GM12878 (cell line): Measurements from ENCODE around the gene CXCL8. TPM values are rescaled to one million over a fixed set of nuclear protein-coding genes. Genes with fewer than 3 reads are reported as not detected.

ENCODE experiments used
- ATAC-seq: fragments of 200-7000 bp; cut with Tn5 transposase; 3 replicates; pipeline ENCODE4 v1.9.1; 2020; ENCODE audit warnings: mild to moderate bottlenecking, moderate library complexity
- BruUV-seq: library from RNA; stranded (reverse); fragments of 400-500 nt; replicated peaks from 2 replicates; lab custom pipeline; 2021; lab: Mats Ljungman, UMichigan
- CTCF ChIA-PET: fragments of 300-600 bp; sonication (Branson Sonifier 250); formaldehyde crosslinking; extraction: SDS; loops from one replicate; lab custom pipeline; 2021; ENCODE audit warnings: inconsistent platforms; lab: Yijun Ruan, JAX
- POLR2A ChIA-PET: fragments of 350-600 bp; formaldehyde crosslinking; extraction: SDS; loops from one replicate; lab custom pipeline; 2021; ENCODE audit warnings: inconsistent platforms; lab: Charles Lee
- RAD21 ChIA-PET: fragments of 300-600 bp; sonication (Branson Sonifier 250); formaldehyde crosslinking; loops from one replicate; lab custom pipeline; 2023; ENCODE audit warnings: antibody characterized with exemption; ENCODE audit not compliant: unreplicated experiment; lab: Charles Lee
- SMC1A ChIA-PET: fragments of 300-600 bp; sonication (Branson Sonifier 250); formaldehyde crosslinking; loops from one replicate; lab custom pipeline; 2023; ENCODE audit not compliant: unreplicated experiment, uncharacterized antibody; lab: Charles Lee
- DNase-seq: peaks from one replicate; pipeline ENCODE4 v3.0.0-alpha.2; 2011; ENCODE audit warnings: low read depth, low spot score
- FAIRE-seq: peaks from 3 replicates; lab custom pipeline; 2011; peaks lifted over from hg19 to GRCh38; lab: Jason Lieb, UNC
- H2AFZ ChIP-seq: 2 replicates; pipeline ENCODE4 v1.6.0; 2011; ENCODE audit warnings: low read depth, low read length, control low read depth; ENCODE audit not compliant: control insufficient read depth
- H3K27ac ChIP-seq: 2 replicates; pipeline ENCODE4 v1.5.1; 2011; ENCODE audit warnings: control low read depth; ENCODE audit not compliant: control insufficient read depth, insufficient read depth
- H3K27me3 ChIP-seq, 2 experiments: replicated peaks in 1 of 2; 2 replicates each; pipeline versions ENCODE4 v1.6.0 to v1.6.1; 2011; ENCODE audit warnings: low read length in 1 of 2; ENCODE audit not compliant: control insufficient read depth in 2 of 2, insufficient read depth in 2 of 2
- H3K36me3 ChIP-seq, 2 experiments: 2 replicates each; pipeline ENCODE4 v1.5.1; 2011; ENCODE audit warnings: low read length in 1 of 2; ENCODE audit not compliant: control insufficient read depth in 2 of 2, insufficient read depth in 2 of 2
- H3K4me1 ChIP-seq: 2 replicates; pipeline ENCODE4 v1.6.1; 2011; ENCODE audit warnings: mild to moderate bottlenecking, low read length, moderate library complexity, mixed read lengths; ENCODE audit not compliant: control insufficient read depth, insufficient read depth
- H3K4me2 ChIP-seq: 2 replicates; pipeline ENCODE4 v1.6.0; 2011; ENCODE audit warnings: control low read depth; ENCODE audit not compliant: control insufficient read depth, insufficient read depth
- H3K4me3 ChIP-seq: fragments of 200-600 bp; sonication (generic); 2 replicates; pipeline ENCODE4 v1.5.1; 2016
- H3K79me2 ChIP-seq: 2 replicates; pipeline ENCODE4 v1.6.0; 2011; ENCODE audit warnings: low read length; ENCODE audit not compliant: control insufficient read depth, insufficient read depth
- H3K9ac ChIP-seq: 2 replicates; pipeline ENCODE4 v1.8.0; 2011; ENCODE audit warnings: low read length, control low read depth, mixed read lengths; ENCODE audit not compliant: control insufficient read depth, insufficient read depth
- H3K9me3 ChIP-seq: replicated peaks from 3 replicates; pipeline ENCODE4 v1.5.1; 2011; ENCODE audit warnings: mild to moderate bottlenecking, low read length; ENCODE audit not compliant: control insufficient read depth, insufficient read depth
- H4K20me1 ChIP-seq: 2 replicates; pipeline ENCODE4 v1.6.0; 2011; ENCODE audit not compliant: control insufficient read depth, insufficient read depth
- FOXM1 ChIP-seq: IDR thresholded peaks from 2 replicates; pipeline ENCODE4 v1.6.1; 2012; ENCODE audit warnings: low read depth, mild to moderate bottlenecking, inconsistent platforms, low read length, moderate library complexity
- NR2F1 ChIP-seq: fragments of 450-650 bp; conservative IDR thresholded peaks from 2 replicates; pipeline ENCODE4 v1.6.1; 2017; ENCODE audit warnings: mild to moderate bottlenecking
- SPI1 ChIP-seq: IDR thresholded peaks from 2 replicates; pipeline ENCODE4 v1.6.1; 2011; ENCODE audit warnings: low read depth, mild to moderate bottlenecking, low read length, moderate library complexity, borderline replicate concordance; ENCODE audit not compliant: insufficient read depth
- WGBS: methylation state at CpG from one replicate; pipeline ENCODE4 v1.1.6; 2016; ENCODE audit warnings: low lambda C conversion rate; ENCODE audit not compliant: insufficient replicate concordance, insufficient coverage; ENCODE audit errors: missing lambda C conversion rate; 5-methylcytosine and 5-hydroxymethylcytosine counted together
- in situ Hi-C: fragments of 300-500 bp; cut with MboI; formaldehyde crosslinking; loops from 9 replicates; pipeline ENCODE4 v1.14.3; 2018; ENCODE audit warnings: mixed read lengths
- intact Hi-C: fragments of 100-400 bp; cut with micrococcal nuclease; formaldehyde crosslinking; loops from one replicate; pipeline ENCODE4 v1.14.2; 2022; ENCODE audit not compliant: unreplicated experiment
- polyA plus RNA-seq, 11 experiments: library from polyadenylated mRNA; depleted of rRNA in 4 of 11; unstranded in 6 of 11; stranded (reverse) in 5 of 11; fragments of >200 nt; fragmentation: Nextera tagmentation in 4 of 11; fragmentation: Illumina TruSeq in 1 of 11; extraction: Ambion mirVana in 4 of 11; extraction: Trizol in 1 of 11; gene quantifications; 1 replicate in 1 of 11; 2 replicates in 10 of 11; pipeline versions ENCODE4 v1.2.1 to v1.2.3, GENCODE V29; 2011 to 2016; ENCODE audit warnings: inconsistent platforms in 2 of 11, missing spikeins in 2 of 11, low read depth in 1 of 11
- total RNA-seq, 4 experiments: library from RNA; depleted of rRNA in 3 of 4; stranded (reverse); fragments of >200 nt in 3 of 4; fragmentation: Illumina TruSeq in 1 of 4; extraction: Trizol in 1 of 4; gene quantifications; 2 replicates each; pipeline versions ENCODE4 v1.2.1 to v1.2.3, GENCODE V29; 2013 to 2021
- TF ChIP-seq, protein P1 (sequence below): fragments of 150-350 bp; IDR thresholded peaks from 2 replicates; pipeline ENCODE4 v1.6.1; 2014; ENCODE audit warnings: mild to moderate bottlenecking, low read depth, low read length
- TF ChIP-seq, protein P2 (sequence below): fragments of 450-650 bp; IDR thresholded peaks from 2 replicates; pipeline ENCODE4 v1.6.1; 2016; ENCODE audit warnings: mild to moderate bottlenecking

Gene CXCL8
- total and polyA plus RNA-seq, 10 of the 15 experiments (the other 5 are each of a cell fraction or from before 2014, with no cell fraction given) = 0.09 to 0.36 (median 0.19) TPM; not detected in 1

DNA sequence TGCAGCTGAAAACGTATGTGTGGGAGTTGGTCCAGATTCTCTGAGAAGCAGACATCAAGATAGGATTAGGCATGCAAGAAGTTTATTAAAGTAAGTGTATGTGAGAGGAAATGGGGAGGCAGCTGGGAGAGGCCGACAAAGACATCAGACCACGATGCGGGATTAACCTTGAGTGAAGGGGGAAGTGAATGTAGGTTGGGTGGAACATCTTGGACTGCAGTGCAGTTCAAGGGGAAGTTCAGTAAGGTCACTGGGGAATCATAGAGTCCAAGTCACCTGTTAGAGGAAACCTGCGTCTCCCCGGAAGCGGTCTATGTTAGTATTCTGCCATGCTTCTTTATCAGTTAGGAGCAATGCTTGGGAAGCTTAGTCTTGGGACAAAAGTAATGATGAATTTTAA is 22.0 kb downstream of the CXCL8 start:
- CTCF ChIA-PET = interaction anchor here (0.9 to 1.5 kb wide), 4 partner anchors 32 to 128 kb away, joined by 3 read pairs; no protein-coding TSS in a partner anchor
- ATAC-seq (no peak; the same call in 2 of the 3 replicates), DNase-seq (peak; percentile 11), FAIRE-seq (no peak)
- Histone ChIP-seq H2AFZ (no peak overlapping the region), H3K27ac (no peak overlapping the region), H3K9me3 (no peaks in the 10 kb centered on the region; the same call in 2 of the 3 replicates), H3K27me3 (no peaks in the 10 kb centered on the region), H4K20me1 (no peaks in the 10 kb centered on the region), H3K9ac (no peak overlapping the region), H3K4me3 (no peak overlapping the region), H3K36me3 (no peaks in the 10 kb centered on the region), H3K4me1 (no peaks in the 10 kb centered on the region), H3K79me2 (no peaks in the 10 kb centered on the region), H3K4me2 (no peak overlapping the region)
- SMC1A ChIA-PET = interaction anchor here (1.3 to 1.5 kb wide), 2 partner anchors 11 to 33 kb away, joined by 3 to 4 read pairs; no protein-coding TSS in a partner anchor
- in situ Hi-C loops (no loop called here), intact Hi-C loops (no loop called here)
- 28% methylated on average over 7 of the region's 7 CpGs for WGBS
- TF ChIP-seq, protein P1, sequence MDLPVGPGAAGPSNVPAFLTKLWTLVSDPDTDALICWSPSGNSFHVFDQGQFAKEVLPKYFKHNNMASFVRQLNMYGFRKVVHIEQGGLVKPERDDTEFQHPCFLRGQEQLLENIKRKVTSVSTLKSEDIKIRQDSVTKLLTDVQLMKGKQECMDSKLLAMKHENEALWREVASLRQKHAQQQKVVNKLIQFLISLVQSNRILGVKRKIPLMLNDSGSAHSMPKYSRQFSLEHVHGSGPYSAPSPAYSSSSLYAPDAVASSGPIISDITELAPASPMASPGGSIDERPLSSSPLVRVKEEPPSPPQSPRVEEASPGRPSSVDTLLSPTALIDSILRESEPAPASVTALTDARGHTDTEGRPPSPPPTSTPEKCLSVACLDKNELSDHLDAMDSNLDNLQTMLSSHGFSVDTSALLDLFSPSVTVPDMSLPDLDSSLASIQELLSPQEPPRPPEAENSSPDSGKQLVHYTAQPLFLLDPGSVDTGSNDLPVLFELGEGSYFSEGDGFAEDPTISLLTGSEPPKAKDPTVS = no peak
- TF ChIP-seq FOXM1 = no peak
- TF ChIP-seq SPI1 = peak; percentile 50; the same call in 1 of the 2 replicates
- no peak for TF ChIP-seq NR2F1
- TF ChIP-seq, protein P2, sequence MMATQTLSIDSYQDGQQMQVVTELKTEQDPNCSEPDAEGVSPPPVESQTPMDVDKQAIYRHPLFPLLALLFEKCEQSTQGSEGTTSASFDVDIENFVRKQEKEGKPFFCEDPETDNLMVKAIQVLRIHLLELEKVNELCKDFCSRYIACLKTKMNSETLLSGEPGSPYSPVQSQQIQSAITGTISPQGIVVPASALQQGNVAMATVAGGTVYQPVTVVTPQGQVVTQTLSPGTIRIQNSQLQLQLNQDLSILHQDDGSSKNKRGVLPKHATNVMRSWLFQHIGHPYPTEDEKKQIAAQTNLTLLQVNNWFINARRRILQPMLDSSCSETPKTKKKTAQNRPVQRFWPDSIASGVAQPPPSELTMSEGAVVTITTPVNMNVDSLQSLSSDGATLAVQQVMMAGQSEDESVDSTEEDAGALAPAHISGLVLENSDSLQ = no peak
- RAD21 ChIA-PET = interaction anchor here (0.7 kb wide), 1 partner anchor 186 kb away, joined by 3 read pairs; no protein-coding TSS in a partner anchor
- POLR2A ChIA-PET = no interaction called here
- no TSS peak for BruUV-seq
